ELR (cell line): ENCODE data around the gene C16orf86.
A peak's percentile ranks its signal among the peaks of the same experiment; 100 is the strongest.

Experiments used
- DNase-seq: peaks from one replicate; pipeline ENCODE4 v3.0.0-alpha.2; 2015; ENCODE audit warnings: low read depth

The C16orf86 gene

DNA sequence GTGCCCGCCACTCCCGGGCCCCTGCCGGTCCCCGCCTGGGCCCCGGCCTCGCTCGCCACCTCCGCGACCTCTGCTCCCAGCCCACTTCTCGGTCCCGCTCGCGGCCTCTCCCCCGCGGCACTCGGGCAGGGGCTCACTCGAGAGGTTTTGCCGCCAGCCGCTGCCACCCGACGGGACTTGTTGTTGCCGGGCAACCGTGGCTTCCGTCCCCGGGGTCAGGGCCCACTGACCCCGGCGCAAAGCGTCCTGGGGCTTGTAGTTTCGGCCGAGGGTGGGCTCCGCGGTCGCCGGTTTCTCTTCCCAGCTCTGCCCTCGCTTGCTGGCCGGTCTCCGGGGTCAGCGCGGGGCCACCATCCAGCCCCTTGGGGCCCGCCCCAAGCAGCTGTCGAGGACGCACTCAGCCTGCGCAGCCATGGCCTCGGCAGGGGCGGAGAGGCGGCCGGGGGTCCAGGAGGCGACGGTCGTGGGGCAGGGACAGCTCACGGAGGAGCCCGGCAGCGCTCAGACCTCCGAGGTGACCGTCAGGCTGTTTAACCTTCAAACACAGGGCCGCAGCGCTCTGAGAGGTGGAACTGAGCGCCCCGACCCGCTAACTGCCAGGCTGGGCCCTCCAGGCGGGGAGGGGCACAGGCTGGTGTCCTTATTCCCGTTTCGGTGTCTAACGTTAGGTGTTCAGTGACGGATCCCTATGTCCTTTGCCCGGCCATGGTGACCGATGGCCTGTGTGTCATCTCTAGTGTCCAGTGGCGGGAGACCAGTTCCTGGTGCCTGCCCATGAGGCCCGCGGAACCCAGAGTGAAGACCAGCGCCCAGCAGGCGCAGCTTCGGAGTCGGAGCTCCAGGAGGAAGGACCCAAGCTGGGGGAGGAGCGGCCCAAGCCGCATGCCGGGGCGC, at the start of gene C16orf86, which contains the start of gene ENKD1:
Gene C16orf86 (plus strand): TSS at position 256 of the 894 bp plus-strand sequence. CDS start 157 bp downstream, at position 413.
Gene ENKD1 (minus strand): TSS at position 192 of the 894 bp plus-strand sequence. CDS start 308 bp downstream, outside the sequence.
- peak; percentile 83 for DNase-seq

GRCh38 chr16:67628216-67628615, 38.4 kb upstream of the C16orf86 start:
- DNase-seq = no peak

GRCh38 chr16:67632415-67633172, 34.0 kb upstream of the C16orf86 start:
- no peak for DNase-seq

DNA sequence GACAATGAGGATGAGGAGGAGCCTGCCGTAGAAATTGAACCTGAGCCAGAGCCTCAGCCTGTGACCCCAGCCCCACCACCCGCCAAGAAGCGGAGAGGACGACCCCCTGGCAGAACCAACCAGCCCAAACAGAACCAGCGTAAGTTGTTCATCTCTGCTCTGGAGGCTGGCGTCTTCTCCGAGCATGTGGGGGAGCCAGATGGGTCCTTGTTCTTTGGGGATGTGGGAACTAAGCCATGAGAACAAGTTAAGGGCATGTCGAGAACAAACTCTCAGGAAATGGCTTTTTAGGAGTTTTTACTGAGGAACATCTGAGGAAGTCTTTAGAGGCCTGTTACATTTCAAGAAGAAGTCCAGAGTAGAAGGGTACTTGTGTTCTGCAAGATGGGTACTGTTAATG, 29.9 kb upstream of the C16orf86 start:
- no peak for DNase-seq

DNA sequence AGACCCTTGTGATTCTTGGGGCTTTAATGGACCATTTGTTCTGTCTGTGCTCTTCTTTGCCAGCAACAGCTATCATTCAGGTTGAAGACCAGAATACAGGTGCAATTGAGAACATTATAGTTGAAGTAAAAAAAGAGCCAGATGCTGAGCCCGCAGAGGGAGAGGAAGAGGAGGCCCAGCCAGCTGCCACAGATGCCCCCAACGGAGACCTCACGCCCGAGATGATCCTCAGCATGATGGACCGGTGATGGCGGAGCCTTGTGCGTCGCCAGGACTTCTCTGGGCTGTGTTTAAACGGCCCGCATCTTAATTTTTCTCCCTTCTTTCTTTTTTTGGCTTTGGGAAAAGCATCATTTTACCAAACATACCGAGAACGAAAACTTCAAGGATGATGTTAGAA, 29.0 kb upstream of the C16orf86 start:
- DNase-seq = no peak

GRCh38 chr16:67641779-67642708, 24.6 kb upstream of the C16orf86 start:
- no peak for DNase-seq

DNA sequence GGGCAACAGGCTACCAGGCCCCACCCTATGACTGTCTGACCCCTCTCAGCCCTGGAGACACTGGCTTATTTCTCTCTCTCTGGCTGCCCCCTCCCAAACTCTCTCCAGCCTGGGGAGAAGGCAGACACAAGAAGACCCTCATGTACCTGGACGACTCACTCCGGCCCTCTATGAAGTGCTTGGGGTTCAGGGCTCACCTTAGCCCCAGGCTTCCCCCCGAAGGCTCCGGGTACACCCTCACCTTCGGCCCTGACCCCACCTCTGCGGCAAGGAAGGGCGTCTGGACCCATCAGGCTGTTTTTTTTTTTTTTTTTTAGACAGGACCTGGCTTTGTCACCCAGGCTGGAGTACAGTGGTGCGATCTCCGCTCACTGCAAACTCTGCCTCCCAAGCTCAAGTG, 22.6 kb upstream of the C16orf86 start:
- DNase-seq = no peak

- DNase-seq = no peak
Observed at GRCh38 chr16:67645397-67646121, 21.1 kb upstream of the C16orf86 start.

- no peak for DNase-seq
Observed at GRCh38 chr16:67647111-67647651, 19.4 kb upstream of the C16orf86 start.

DNA sequence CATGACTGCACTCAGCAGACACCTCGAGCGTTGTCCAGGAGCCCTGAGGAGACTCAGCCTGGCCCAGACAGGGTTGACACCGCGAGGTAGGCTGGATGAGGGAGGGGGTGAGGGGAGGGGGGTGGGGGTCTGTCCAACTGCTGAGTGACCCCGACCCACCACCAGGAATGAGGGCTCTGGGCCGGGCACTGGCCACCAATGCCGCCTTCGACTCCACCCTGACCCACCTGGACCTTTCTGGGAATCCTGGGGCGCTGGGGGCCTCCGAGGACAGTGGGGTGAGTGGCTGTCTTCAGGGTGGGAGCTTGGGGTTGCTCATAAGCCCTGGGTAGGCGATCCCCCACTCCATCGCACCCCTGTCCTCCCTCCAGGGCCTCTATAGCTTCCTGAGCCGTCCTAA, 18.9 kb upstream of the C16orf86 start:
- no peak for DNase-seq

GRCh38 chr16:67648088-67648763, 18.4 kb upstream of the C16orf86 start:
- DNase-seq = no peak

- DNase-seq = no peak
Observed at GRCh38 chr16:67648764-67649407, 17.7 kb upstream of the C16orf86 start.

GRCh38 chr16:67649494-67649931, 17.1 kb upstream of the C16orf86 start:
- DNase-seq = peak; percentile 53

GRCh38 chr16:67650023-67650422, 16.6 kb upstream of the C16orf86 start:
- DNase-seq = no peak

DNA sequence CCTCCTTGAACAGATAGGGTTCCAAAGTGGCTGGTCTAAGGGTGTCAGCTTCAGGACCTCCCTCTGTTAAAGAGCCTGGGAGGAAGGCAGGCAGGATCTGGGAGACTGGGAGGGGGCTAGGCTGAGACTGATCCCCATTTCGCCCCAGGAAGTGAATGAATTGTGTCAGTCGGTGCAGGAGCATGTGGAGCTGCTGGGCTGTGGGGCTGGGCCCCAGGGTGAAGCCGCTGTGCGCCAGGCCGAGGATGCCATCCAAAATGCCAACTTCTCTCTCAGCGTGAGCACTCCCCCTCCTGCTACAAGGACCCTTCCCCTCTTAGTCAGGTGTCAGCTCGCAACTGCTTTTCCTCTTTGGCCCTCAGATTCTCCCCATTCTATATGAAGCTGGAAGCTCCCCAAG, 15.6 kb upstream of the C16orf86 start:
- no peak for DNase-seq

GRCh38 chr16:67651847-67652246, 14.8 kb upstream of the C16orf86 start:
- no peak for DNase-seq

- DNase-seq = peak; percentile 54
Observed at GRCh38 chr16:67652578-67653127, 14.0 kb upstream of the C16orf86 start.

DNA sequence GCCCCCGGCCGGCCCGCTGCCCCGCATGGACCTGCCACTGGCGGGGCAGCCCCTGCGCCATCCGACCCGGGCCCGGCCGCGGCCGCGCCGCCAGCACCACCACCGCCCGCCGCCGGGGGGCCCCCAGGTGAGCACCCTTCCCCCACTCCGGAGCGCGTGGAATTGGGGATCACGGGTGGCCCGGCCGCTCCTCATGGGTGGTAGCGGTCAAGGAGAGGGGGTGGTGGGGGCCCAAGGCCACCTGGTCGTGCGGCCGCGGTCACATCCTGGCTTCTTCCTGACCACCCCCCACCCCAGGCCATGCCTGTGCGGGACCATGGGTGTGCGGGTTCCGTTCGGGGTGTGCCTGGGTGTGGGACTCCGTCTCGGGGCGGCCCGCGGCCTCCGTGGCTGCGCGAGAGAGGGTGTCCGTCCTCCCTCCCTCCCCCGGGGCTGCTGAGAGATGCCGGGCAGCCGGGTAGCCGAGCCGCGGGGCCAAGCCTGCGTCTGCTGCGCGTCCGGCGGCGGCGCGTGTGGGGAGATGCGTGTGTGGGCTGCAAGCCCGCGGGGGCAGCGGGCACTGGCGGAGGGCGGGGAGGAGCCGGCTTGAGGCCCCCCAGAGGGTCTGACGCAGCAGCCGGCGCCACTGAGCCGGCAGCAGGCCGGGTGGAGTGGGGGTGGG, 13.4 kb upstream of the C16orf86 start:
- peak; percentile 44 for DNase-seq
